GM23338 (cell line): Measurements from ENCODE around the gene NOVA2. TPM values are rescaled to one million over a fixed set of nuclear protein-coding genes. Genes with fewer than 3 reads are reported as not detected.

Experiments used
- ATAC-seq: fragments of 200-7000 bp; cut with Tn5 transposase; 3 replicates; pipeline ENCODE4 v1.9.1; 2020
- DNase-seq: peaks from one replicate; pipeline ENCODE4 v3.0.0-alpha.2; 2015; ENCODE audit warnings: low spot score
- H2AFZ ChIP-seq: fragments of 200-600 bp; sonication (generic); 2 replicates; pipeline ENCODE4 v1.8.0; 2016; ENCODE audit warnings: antibody characterized with exemption, mild to moderate bottlenecking, moderate library complexity
- H3F3A ChIP-seq: fragments of 200-600 bp; sonication (generic); replicated peaks from 2 replicates; pipeline ENCODE4 v1.8.0; 2017; ENCODE audit warnings: antibody characterized with exemption, mixed run types, low read depth
- H3K27ac ChIP-seq: fragments of 200-600 bp; sonication (generic); 2 replicates; pipeline ENCODE4 v1.6.1; 2016; ENCODE audit warnings: low read depth
- H3K27me3 ChIP-seq: fragments of 200-600 bp; sonication (generic); 2 replicates; pipeline ENCODE4 v1.8.0; 2016; ENCODE audit warnings: mild to moderate bottlenecking, mixed run types, moderate library complexity; ENCODE audit not compliant: insufficient read depth
- H3K36me3 ChIP-seq: fragments of 200-600 bp; sonication (generic); 2 replicates; pipeline ENCODE4 v1.8.0; 2016; ENCODE audit warnings: mild to moderate bottlenecking; ENCODE audit not compliant: insufficient read depth
- H3K4me1 ChIP-seq: fragments of 200-600 bp; sonication (generic); 2 replicates; pipeline ENCODE4 v1.8.0; 2016; ENCODE audit warnings: mild to moderate bottlenecking, moderate library complexity; ENCODE audit not compliant: insufficient read depth
- H3K4me2 ChIP-seq: fragments of 200-600 bp; sonication (generic); 2 replicates; pipeline ENCODE4 v1.7.1; 2017; ENCODE audit warnings: mixed run types
- H3K4me3 ChIP-seq: fragments of 200-600 bp; sonication (generic); 2 replicates; pipeline ENCODE4 v1.6.1; 2016; ENCODE audit warnings: mixed run types
- H3K79me2 ChIP-seq: fragments of 200-600 bp; sonication (generic); replicated peaks from 2 replicates; pipeline ENCODE4 v1.8.0; 2017; ENCODE audit warnings: mild to moderate bottlenecking; ENCODE audit not compliant: insufficient read depth
- H3K9me2 ChIP-seq: fragments of 200-600 bp; sonication (generic); 2 replicates; pipeline ENCODE4 v1.8.0; 2017; ENCODE audit not compliant: insufficient read depth
- H4K20me1 ChIP-seq: fragments of 200-600 bp; sonication (generic); replicated peaks from 2 replicates; pipeline ENCODE4 v1.8.0; 2017; ENCODE audit warnings: mild to moderate bottlenecking; ENCODE audit not compliant: insufficient read depth
- H3K27ac Mint-ChIP-seq: 2 replicates; pipeline ENCODE4 v1.8.0; 2020; ENCODE audit warnings: inconsistent platforms, mild to moderate bottlenecking, moderate library complexity, mixed read lengths
- H3K27me3 Mint-ChIP-seq: 3 replicates; pipeline ENCODE4 v1.8.0; 2022; ENCODE audit warnings: low read depth, mild to moderate bottlenecking, moderate library complexity, mixed read lengths, inconsistent platforms; ENCODE audit not compliant: insufficient read depth, poor library complexity
- H3K36me3 Mint-ChIP-seq: 3 replicates; pipeline ENCODE4 v1.8.0; 2021; ENCODE audit warnings: low read depth, mild to moderate bottlenecking, inconsistent platforms, moderate library complexity, mixed read lengths
- H3K4me1 Mint-ChIP-seq: 3 replicates; pipeline ENCODE4 v1.8.0; 2020; ENCODE audit warnings: mild to moderate bottlenecking, inconsistent platforms, mixed read lengths
- H3K4me3 Mint-ChIP-seq: 3 replicates; pipeline ENCODE4 v1.8.0; 2021; ENCODE audit warnings: moderate library complexity, mild to moderate bottlenecking, inconsistent platforms, mixed read lengths
- H3K9me3 Mint-ChIP-seq: 3 replicates; pipeline ENCODE4 v1.8.0; 2020; ENCODE audit warnings: moderate library complexity, mild to moderate bottlenecking, inconsistent platforms, mixed read lengths
- CTCF ChIP-seq, 2 experiments: fragments of 200-600 bp in 1 of 2; sonication (generic) in 1 of 2; conservative IDR thresholded peaks; 2 replicates each; pipeline versions ENCODE4 v1.5.1 to v1.6.1; 2016 to 2017; ENCODE audit warnings: antibody characterized with exemption in 2 of 2, low read depth in 2 of 2, mild to moderate bottlenecking in 2 of 2, moderate library complexity in 1 of 2
- EZH2phosphoT487 ChIP-seq: fragments of 200-600 bp; sonication (generic); IDR thresholded peaks from one replicate; pipeline ENCODE4 v1.8.1; 2018; ENCODE audit warnings: antibody characterized with exemption; ENCODE audit not compliant: unreplicated experiment
- JUNB ChIP-seq: IDR thresholded peaks from one replicate; pipeline ENCODE4 v1.6.1; 2016; ENCODE audit warnings: antibody characterized with exemption; ENCODE audit not compliant: unreplicated experiment
- NANOG ChIP-seq: IDR thresholded peaks from 2 replicates; pipeline ENCODE4 v1.6.1; 2016; ENCODE audit warnings: antibody characterized with exemption, borderline replicate concordance
- STAT1 ChIP-seq: IDR thresholded peaks from one replicate; pipeline ENCODE4 v1.6.1; 2016; ENCODE audit warnings: antibody characterized with exemption; ENCODE audit not compliant: unreplicated experiment
- ZNF114 ChIP-seq: fragments of 250-450 bp; sonication (Bioruptor Pico); IDR thresholded peaks from 2 replicates; pipeline ENCODE4 v1.5.0; 2020; ENCODE audit warnings: mild to moderate bottlenecking, moderate library complexity
- polyA plus RNA-seq: library from polyadenylated mRNA; unstranded; fragments of >200 nt; fragmentation: Nextera tagmentation; extraction: Ambion mirVana; gene quantifications from 2 replicates; pipeline ENCODE4 v1.2.1, GENCODE V29; 2016
- total RNA-seq: library from RNA; depleted of rRNA; stranded (reverse); fragments of >200 nt; shearing (Covaris generic); gene quantifications from 2 replicates; pipeline ENCODE4 v1.2.3, GENCODE V29; 2014
- TF ChIP-seq, protein P1 (sequence below): fragments of 250-450 bp; sonication (Bioruptor Pico); IDR thresholded peaks from 2 replicates; pipeline ENCODE4 v1.5.0; 2020; ENCODE audit warnings: mild to moderate bottlenecking, moderate library complexity

NOVA2 gene
- total and polyA plus RNA-seq, 2 experiments from 2014 or later: 5.1 to 13.7 TPM

GRCh38 chr19:45890877-45891276, 82.8 kb downstream of the NOVA2 start (continued):
- TF ChIP-seq, protein P1, sequence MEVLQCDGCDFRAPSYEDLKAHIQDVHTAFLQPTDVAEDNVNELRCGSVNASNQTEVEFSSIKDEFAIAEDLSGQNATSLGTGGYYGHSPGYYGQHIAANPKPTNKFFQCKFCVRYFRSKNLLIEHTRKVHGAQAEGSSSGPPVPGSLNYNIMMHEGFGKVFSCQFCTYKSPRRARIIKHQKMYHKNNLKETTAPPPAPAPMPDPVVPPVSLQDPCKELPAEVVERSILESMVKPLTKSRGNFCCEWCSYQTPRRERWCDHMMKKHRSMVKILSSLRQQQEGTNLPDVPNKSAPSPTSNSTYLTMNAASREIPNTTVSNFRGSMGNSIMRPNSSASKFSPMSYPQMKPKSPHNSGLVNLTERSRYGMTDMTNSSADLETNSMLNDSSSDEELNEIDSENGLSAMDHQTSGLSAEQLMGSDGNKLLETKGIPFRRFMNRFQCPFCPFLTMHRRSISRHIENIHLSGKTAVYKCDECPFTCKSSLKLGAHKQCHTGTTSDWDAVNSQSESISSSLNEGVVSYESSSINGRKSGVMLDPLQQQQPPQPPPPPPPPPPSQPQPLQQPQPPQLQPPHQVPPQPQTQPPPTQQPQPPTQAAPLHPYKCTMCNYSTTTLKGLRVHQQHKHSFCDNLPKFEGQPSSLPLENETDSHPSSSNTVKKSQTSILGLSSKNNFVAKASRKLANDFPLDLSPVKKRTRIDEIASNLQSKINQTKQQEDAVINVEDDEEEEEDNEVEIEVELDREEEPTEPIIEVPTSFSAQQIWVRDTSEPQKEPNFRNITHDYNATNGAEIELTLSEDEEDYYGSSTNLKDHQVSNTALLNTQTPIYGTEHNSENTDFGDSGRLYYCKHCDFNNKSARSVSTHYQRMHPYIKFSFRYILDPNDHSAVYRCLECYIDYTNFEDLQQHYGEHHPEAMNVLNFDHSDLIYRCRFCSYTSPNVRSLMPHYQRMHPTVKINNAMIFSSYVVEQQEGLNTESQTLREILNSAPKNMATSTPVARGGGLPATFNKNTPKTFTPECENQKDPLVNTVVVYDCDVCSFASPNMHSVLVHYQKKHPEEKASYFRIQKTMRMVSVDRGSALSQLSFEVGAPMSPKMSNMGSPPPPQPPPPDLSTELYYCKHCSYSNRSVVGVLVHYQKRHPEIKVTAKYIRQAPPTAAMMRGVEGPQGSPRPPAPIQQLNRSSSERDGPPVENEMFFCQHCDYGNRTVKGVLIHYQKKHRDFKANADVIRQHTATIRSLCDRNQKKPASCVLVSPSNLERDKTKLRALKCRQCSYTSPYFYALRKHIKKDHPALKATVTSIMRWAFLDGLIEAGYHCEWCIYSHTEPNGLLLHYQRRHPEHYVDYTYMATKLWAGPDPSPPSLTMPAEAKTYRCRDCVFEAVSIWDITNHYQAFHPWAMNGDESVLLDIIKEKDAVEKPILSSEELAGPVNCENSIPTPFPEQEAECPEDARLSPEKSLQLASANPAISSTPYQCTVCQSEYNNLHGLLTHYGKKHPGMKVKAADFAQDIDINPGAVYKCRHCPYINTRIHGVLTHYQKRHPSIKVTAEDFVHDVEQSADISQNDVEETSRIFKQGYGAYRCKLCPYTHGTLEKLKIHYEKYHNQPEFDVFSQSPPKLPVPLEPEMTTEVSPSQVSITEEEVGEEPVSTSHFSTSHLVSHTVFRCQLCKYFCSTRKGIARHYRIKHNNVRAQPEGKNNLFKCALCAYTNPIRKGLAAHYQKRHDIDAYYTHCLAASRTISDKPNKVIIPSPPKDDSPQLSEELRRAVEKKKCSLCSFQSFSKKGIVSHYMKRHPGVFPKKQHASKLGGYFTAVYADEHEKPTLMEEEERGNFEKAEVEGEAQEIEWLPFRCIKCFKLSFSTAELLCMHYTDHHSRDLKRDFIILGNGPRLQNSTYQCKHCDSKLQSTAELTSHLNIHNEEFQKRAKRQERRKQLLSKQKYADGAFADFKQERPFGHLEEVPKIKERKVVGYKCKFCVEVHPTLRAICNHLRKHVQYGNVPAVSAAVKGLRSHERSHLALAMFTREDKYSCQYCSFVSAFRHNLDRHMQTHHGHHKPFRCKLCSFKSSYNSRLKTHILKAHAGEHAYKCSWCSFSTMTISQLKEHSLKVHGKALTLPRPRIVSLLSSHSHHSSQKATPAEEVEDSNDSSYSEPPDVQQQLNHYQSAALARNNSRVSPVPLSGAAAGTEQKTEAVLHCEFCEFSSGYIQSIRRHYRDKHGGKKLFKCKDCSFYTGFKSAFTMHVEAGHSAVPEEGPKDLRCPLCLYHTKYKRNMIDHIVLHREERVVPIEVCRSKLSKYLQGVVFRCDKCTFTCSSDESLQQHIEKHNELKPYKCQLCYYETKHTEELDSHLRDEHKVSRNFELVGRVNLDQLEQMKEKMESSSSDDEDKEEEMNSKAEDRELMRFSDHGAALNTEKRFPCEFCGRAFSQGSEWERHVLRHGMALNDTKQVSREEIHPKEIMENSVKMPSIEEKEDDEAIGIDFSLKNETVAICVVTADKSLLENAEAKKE (CRISPR knock-in tag): no peak
- no peak for TF ChIP-seq STAT1
- no peak for TF ChIP-seq CTCF (conservative IDR thresholded peaks at IDR 0.05; ENCODE audit: low read depth in 2 of 2)
- TF ChIP-seq JUNB: no peak

GRCh38 chr19:45889210-45889885, 84.3 kb downstream of the NOVA2 start:
- Mint-ChIP-seq H3K27me3 (peaks cover 11% of the 10 kb centered on the region), H3K9me3 (no peaks in the 10 kb centered on the region), H3K4me3 (no peak overlapping the region), H3K36me3 (no peaks in the 10 kb centered on the region), H3K27ac (no peak overlapping the region), H3K4me1 (peaks cover 9% of the 10 kb centered on the region)
- Histone ChIP-seq H3K79me2 (0 out of 2 replicates have a peak, but pooled peaks cover 5% of the 10 kb centered on the region), H3K36me3 (no peaks in the 10 kb centered on the region), H3K27me3 (no peaks in the 10 kb centered on the region), H4K20me1 (no peaks in the 10 kb centered on the region; the same call in 1 of the 2 replicates), H2AFZ (no peak overlapping the region), H3K4me1 (peaks cover 9% of the 10 kb centered on the region; the same call in 1 of the 2 replicates), H3K27ac (no peak overlapping the region), H3K4me2 (no peak overlapping the region), H3K9me2 (no peaks in the 10 kb centered on the region), H3K4me3 (no peak overlapping the region), H3F3A (peaks cover 6% of the 10 kb centered on the region; the same call in 1 of the 2 replicates)
- ATAC-seq (no peak), DNase-seq (no peak)
- TF ChIP-seq, protein P1 (CRISPR knock-in tag): no peak
- no peak for TF ChIP-seq EZH2phosphoT487
- no peak for TF ChIP-seq ZNF114 (CRISPR knock-in tag)
- TF ChIP-seq NANOG: no peak
